Left ventricle myocardium superior (tissue), 1 donor: ENCODE results near the gene KCNA5. TPM values are rescaled to one million over a fixed set of nuclear protein-coding genes. Genes with fewer than 3 reads are reported as not detected.

ENCODE experiments used
- ATAC-seq: fragments of 200-7000 bp; cut with Tn5 transposase; one replicate; pipeline ENCODE4 v1.9.1; 2020; ENCODE audit warnings: mild to moderate bottlenecking, moderate library complexity
- DNase-seq: peaks from one replicate; pipeline ENCODE4 v3.0.0-alpha.2; 2020
- intact Hi-C: fragments of 100-400 bp; cut with micrococcal nuclease; formaldehyde crosslinking; loops from one replicate; pipeline ENCODE4 v1.11.0; 2022
- total RNA-seq: library from RNA; stranded (reverse); fragmentation: NEBNext Ultra II Directional; extraction: Animal tissue kit (Norgen Biotek cat#: 25700); gene quantifications from one replicate; pipeline ENCODE4 v1.2.1, GENCODE V29; 2021
- donor health status: DM: no; HTN: yes; CAD: no; lungs with severe emphysema.

Gene KCNA5
- total RNA-seq, 1 donor from 2014 or later, result 2.2 TPM

DNA sequence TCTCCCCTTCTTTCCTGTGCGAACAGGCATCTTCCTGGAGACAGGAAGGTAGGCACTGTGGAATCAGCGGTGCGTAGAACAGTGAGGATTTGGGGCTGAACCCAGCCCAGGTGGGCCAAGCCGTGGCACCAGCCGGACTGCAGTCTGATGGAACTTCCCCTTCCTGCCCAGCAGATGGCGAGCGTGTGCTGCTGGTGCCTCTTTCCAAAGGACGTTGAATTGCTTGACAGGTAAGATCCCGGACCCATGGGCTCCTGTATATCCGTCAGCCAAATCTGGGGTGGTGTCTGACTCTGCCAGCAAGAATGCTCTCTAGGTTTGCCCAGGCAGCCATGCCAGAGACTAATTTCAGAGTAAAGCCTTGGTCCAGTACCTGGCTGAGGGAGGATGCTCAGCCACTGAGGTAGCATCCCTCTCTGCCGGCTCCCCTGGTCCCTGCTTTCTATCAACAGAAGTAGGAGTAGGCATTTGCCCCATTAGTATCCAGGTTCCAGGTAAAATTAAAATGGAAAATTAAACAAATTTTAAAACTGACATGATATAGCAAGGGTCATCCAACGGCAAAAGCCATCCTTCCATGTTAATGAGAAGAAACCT lies 21.1 kb upstream of the KCNA5 start:
- intact Hi-C loops, result loop anchor here (2.0 kb wide), 1 partner anchor 60 kb away; no protein-coding TSS in a partner anchor
- peak; percentile 62 for DNase-seq
- peak; percentile 78 for ATAC-seq

DNA sequence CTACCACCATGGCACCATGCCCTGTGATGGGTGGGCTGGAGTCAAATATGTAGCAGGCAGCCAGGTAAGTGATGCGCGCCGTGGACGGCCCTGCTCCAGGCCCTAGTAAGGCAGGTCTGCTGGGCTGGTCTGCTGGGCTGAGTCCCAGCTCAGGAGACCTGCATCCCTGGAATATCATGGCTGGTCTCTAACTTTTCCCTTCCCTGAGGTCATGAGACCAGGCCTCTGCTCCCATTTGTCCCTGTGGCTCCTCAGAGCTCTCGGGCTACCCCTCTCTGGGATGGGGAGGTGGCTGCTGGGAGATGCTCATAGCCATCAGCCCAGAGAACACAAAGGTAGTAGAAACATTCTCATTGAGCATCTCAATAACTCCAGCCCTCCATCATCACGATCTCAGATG lies 19.8 kb upstream of the KCNA5 start:
- DNase-seq (no peak), ATAC-seq (no peak)
- intact Hi-C loops, result loop anchor here (2.0 kb wide), 1 partner anchor 59 kb away; no protein-coding TSS in a partner anchor

DNA sequence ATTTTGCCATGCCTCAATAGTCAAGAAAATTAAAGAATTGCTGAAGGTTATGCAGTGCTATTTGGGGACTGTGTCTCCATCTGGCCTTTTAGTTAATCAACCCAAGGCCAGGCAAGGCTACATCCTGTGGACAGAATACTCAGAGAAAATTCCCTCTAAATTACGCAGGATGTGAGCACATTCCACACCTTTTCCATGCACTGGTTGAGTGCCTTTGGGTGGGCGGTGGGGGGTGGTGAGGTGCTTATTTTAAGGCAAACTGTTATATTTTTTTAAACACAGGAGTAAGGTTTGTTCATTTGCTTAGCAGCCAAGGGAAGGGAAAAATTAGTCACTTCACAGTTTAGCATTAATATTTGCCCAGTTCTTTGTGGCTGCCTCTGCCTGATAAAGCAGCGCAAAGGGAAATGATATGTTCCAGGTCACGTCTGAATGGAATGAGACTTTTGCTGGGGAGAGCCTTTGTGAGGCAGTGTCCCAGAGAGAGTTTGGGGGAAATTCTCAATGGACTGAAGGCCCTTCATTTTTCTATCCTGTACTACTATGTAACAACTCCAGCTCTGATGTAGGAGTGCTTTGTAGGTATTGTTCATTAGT lies 17.2 kb upstream of the KCNA5 start:
- no peak for DNase-seq
- intact Hi-C loops, result loop anchor here (2.0 kb wide), 1 partner anchor 50 kb away; no protein-coding TSS in a partner anchor

DNA sequence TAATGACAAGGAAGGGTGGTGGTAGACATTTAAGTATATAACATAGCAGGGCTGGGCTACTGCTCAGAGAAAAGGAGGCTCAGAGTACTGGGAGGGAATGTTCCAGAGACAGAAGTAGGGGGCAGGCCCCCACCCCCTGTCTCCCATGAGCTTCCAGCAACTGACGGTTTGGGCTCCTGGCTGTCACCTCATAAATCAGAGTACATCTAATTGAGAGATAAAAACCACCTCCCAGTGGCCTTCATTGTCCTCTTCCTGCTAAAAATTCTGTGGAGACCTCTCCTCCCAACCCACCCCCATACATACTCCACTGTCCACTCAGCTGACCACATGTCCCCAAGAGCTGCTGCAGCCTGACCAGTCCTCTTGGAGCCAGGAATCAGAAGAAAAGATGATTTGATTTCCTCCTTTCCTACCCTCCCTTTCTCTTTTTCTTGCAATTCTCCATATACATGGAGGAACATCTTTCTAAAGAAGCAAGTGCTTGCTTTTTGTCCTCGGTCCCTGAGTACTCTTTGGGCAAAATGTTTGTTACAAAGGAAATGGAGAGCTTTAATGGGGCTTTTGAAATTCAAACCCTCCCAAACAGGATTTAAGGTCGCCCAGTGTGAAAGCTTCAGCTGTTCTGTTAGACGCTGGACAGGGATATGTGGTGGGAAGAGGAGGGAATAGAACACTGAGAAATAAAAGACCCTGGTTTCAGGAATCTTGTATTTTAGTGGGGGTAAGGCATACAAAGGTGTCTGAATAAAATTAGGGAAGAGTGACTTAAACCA lies 16.4 kb upstream of the KCNA5 start:
- ATAC-seq (no peak), DNase-seq (no peak)
- intact Hi-C loops, result loop anchor here (2.0 kb wide), 1 partner anchor 50 kb away; no protein-coding TSS in a partner anchor

More for the DNA sequence above, 17.2 kb upstream of the KCNA5 start:
- ATAC-seq, result peak; percentile 29

DNA sequence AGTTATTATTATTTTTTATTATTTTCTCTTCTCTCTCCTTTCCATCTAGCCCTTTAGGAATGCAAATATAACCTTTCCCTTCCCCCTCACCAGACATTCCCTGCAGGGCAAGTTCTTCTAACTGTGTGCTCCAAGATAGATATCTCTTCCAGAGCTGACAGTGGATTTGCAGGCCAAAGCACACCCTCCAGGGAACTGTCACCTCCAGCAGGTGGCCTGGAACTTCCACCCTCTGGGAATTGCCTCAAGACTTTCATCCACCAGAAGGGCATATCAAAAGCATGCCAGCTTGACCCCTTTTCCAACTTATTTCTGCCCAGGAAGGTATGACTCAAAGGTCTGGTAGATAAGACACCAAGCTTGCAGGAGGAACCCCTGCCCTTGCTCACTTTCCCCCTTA lies 13.6 kb upstream of the KCNA5 start:
- intact Hi-C loops, result no loop called here
- DNase-seq, result no peak
- no peak for ATAC-seq

DNA sequence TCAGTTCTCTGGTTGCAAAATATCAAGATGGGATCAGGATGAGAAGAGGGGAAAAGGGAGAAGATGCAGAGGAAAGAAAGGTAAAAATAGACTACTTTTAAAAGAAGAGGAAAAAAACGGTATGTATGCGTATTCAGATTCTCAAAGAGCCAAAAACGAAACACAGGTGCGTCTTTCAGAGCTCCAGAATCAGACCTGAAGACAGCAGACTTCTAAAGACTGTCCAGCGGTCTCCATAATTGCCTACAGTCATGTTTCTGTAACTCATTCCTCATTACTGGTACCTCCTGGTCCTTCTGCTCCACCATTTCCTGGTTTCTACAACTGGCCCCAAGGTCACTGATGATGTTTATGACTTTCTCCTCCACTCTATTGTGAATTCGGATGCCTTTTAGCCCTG lies 12.4 kb upstream of the KCNA5 start:
- ATAC-seq (no peak), DNase-seq (no peak)
- intact Hi-C loops, result no loop called here

DNA sequence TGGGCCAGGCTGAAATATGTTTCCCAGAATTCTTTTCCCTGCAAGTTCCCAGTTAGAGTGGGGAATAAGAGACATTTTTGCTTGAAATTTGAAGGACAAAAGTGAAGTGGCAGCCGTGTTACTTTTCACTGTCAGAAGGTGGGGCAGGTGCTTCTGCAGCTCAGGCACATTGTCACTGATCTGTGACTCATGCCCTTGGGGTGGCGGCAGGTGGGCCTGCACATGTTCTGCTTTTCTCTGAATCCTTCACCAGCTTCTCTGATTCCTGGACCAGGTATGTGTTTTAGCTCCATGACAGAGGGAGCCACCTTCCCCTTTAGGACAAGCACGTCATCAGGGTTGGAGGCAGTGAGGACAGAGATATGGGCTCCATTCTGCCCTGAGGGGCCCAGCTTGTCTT lies 11.7 kb upstream of the KCNA5 start:
- intact Hi-C loops, result no loop called here
- no peak for ATAC-seq
- DNase-seq, result no peak

DNA sequence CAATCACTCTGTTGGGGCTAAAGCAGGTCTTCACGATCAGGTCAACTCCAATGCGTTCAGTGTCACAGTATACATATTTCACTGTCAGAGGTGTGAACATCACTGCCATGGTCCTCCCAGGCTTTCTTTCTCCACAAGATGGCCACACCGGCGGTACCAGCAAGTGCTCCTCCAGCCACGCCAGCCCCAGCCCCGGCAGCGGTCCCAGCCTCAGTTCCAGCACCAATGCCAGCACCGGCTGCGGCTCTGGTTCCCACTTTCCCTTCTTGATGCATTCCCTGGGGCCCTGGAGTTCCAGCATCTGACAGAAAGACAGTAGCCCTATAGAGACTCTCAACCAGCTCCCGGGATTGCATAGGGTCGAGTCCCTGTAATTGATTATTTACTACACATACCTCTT lies 10.9 kb upstream of the KCNA5 start:
- ATAC-seq, result no peak
- no peak for DNase-seq
- intact Hi-C loops, result no loop called here

DNA sequence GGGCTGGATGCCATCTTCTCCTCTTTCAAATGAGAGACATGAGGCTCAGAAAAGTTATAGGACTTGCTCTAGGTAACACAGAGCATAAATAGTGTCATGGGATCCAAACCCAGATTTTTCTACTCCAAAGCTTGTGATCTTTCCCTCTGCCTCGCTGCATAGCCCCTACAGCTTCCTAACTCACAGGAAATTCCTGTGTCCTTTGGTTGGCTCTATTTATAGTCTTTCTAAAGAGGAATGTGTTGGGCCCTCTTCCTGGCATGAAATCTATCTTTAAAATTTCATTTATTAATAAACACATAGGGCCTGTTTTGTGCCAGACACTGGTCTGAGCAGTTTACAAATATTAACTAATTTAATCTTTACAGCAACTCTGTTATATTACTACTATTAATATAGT lies 9.8 kb upstream of the KCNA5 start:
- intact Hi-C loops, result no loop called here
- ATAC-seq, result peak; percentile 55

DNA sequence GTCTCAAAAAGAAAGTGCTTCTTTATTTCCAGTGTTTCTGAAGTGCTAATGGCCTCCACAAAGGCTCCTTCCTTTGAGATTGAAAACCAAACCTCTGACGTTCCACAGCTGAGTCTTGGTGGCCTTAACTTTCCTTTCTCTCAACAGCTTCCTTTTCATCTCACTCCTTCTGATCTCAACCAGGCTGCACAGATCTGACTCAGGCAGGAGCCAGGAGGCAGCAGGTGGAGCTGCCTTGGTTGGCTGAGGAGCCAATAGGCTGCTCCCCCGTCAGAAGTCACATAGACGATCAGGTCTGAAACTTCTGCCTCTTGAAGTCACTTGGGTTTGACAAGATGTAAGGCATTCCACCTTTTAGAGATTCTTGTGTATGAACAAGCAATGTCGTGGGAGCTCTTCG lies 9.1 kb upstream of the KCNA5 start:
- DNase-seq (no peak), ATAC-seq (peak; percentile 46)
- intact Hi-C loops, result no loop called here

More for the DNA sequence above, 9.8 kb upstream of the KCNA5 start:
- DNase-seq, result no peak

DNA sequence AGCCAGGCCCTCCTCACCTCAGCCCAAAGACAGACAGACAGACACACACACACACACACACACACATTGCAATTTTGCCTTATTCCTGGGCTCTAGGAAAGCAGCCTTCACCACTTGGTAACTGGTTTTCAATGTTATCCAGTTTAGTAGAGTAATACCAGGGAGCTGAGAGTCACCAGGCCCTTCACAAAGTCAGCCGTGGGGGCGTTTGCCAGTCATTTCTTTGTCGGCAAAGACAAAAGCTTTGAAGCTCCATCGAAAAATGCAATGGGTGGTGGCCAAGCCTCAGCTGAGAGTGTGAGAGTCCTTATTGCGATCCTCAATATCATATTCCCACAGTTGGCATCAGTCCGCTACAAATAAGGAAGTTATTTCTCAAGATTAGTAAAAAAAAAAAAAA lies 8.1 kb upstream of the KCNA5 start:
- DNase-seq, result no peak
- intact Hi-C loops, result no loop called here
- ATAC-seq, result no peak

DNA sequence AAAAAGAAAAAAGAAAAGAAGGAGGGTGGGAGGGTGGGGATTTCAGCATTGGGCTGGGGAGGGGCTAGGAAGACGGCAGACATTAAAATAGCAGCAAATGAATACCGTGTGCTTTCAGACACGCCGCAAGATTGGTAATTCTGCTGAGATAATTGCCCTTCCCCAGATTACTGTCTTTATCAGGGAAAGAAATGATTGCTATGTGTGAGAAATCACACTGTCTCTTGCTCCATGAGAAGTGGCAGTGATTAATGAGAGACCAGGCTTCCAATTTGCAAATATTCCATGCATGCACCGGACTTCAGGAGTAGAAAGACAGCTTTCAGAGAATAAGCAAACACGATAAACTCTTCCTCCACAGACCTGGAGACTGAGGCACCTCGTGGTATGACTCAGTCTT lies 7.6 kb upstream of the KCNA5 start:
- intact Hi-C loops, result no loop called here
- no peak for DNase-seq
- ATAC-seq, result no peak

DNA sequence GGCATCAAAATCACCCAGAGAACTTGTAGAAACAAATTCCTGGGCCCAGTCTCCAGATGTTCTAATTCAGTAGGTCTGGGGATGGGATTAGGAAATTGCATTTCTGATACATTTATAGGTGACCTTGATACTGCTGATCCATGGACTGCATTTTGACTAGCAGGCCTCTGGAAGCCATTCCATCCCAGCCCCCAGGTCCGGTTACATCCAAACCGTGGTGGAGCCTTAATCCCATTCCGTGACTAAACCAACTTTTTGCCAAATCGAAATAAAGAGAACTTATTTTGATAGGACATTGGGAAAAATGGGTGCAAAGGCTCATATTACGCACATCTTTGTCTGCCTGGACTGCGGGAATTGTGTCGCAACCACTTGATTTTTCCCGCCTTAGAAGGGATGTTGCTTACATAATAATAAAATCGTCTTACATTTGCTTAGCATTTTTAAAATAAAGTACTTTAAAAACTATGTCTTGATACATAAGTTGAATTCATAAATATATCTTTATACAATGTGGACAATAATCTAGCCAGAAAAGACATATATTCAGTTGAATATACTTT lies 5.8 kb upstream of the KCNA5 start:
- no peak for DNase-seq
- intact Hi-C loops, result no loop called here
- ATAC-seq, result no peak

DNA sequence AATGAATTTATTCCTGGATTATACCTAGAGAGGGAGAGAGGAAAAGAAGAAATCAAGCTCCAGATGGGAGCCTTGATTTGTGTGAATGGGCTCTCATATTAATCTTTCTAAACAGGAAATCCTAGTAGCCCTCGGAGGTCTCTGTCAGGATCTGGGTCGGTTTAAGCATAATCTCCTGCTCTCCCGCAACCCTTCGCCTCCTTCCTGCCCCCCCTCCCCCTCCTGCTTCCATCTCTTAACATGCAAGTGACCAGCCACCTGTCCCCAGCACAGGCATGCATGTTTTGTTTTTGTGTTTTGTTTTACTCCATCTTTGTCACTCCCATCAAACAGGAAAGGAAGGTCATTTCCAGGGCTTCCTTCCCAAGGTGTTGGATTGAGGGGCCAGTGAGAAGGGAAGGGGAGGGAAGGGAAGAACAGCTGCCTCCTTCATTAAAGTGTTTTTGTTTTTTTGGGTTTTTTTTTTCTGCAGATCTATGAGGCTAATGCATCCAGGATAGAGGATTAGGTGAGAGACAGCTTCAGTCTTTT lies 4.8 kb upstream of the KCNA5 start:
- DNase-seq (no peak), ATAC-seq (no peak)

DNA sequence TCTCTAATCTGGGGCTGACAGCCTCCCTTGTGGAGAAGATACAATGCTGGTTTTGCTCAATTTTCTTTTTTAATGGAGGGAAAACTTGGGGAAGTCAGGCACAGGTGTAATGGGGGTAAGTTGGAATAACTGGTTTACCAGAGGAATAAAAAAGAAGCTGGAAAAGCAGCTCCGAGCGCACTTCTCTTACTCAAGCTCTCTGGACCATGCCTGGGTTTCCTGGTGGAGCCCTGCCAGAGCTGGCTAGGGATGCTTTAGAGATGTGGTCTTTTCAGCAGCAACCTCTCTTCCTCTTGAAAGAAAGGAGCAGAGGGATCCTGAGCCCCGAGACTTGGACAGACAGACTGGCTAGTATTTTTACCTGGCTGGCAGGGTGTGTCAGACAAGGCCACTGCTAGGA lies 3.9 kb upstream of the KCNA5 start:
- no peak for DNase-seq
- intact Hi-C loops, result no loop called here
- no peak for ATAC-seq

More for the DNA sequence above, 4.8 kb upstream of the KCNA5 start:
- intact Hi-C loops, result no loop called here

DNA sequence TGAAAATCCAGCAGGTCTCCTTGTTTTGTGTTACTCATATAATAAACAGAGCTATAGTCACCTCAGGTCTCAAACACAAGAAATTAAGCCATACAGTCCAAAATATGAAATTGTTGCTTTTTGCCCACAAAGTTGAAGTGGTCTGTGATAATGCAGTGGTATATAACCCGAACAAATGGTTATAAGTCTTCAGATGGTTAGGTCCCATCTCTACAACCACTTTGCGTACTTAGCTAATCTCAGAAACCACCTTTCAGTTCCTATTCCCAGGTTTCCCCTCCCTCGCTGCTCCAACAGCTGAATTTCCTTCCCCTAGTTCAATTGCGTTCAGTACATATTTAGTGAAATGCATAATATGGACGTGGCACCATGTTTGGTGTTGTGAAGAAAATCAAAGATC lies 3.3 kb upstream of the KCNA5 start:
- DNase-seq, result no peak
- intact Hi-C loops, result no loop called here
- ATAC-seq, result no peak

DNA sequence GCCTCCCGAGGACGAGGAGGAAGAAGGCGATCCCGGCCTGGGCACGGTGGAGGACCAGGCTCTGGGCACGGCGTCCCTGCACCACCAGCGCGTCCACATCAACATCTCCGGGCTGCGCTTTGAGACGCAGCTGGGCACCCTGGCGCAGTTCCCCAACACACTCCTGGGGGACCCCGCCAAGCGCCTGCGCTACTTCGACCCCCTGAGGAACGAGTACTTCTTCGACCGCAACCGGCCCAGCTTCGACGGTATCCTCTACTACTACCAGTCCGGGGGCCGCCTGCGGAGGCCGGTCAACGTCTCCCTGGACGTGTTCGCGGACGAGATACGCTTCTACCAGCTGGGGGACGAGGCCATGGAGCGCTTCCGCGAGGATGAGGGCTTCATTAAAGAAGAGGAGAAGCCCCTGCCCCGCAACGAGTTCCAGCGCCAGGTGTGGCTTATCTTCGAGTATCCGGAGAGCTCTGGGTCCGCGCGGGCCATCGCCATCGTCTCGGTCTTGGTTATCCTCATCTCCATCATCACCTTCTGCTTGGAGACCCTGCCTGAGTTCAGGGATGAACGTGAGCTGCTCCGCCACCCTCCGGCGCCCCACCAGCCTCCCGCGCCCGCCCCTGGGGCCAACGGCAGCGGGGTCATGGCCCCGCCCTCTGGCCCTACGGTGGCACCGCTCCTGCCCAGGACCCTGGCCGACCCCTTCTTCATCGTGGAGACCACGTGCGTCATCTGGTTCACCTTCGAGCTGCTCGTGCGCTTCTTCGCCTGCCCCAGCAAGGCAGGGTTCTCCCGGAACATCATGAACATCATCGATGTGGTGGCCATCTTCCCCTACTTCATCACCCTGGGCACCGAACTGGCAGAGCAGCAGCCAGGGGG lies 979 bp downstream of the KCNA5 start:
- DNase-seq (no peak), ATAC-seq (no peak)
- intact Hi-C loops, result no loop called here

DNA sequence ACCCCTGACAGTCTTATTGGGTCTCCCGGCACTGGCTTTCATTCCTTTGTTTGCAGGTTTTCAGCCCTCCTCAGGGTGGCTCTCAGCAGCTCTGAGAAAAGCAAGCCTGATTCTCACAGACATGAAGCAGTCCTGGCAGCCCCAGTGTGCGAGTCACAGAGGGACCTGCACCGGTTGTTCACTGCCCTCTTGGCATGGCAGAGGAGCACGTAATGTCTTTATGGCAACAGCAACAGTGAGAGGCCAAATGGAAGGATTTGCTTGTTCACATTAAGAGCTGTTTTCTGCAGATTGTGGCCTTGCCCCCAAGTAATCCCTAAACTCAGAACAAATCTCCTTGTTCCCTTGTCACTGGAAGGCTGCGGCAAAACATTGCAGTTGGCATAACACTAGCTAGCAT lies 3.4 kb downstream of the KCNA5 start:
- ATAC-seq (peak; percentile 65), DNase-seq (peak; percentile 49)
- intact Hi-C loops, result no loop called here

DNA sequence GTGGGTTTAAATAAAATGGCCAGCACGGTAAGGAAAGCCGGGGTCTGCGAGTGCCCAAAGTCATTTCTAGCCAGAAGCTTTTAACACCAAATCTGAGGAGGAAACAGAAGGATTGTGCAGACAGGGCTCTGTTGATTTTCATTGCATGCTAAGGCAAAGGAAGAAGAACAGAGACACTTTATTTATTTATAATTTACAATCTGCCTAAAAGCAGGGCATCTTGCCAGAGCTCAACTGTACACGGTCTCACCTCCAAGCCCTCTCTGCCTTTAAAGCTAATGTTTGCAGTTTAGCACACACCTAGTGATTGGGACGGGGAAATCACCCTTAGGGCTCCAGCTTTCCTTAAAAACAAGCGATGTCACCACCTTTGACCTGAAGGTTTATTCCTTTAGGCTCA lies 4.0 kb downstream of the KCNA5 start:
- ATAC-seq, result no peak
- intact Hi-C loops, result no loop called here

More for the DNA sequence above, 4.0 kb downstream of the KCNA5 start:
- DNase-seq, result no peak
